HG03469 (cell line): Measurements from ENCODE around the gene EIF3D.
"Not testable (repeated sequence)": the region's sequence is repeated elsewhere in the genome, so short reads cannot be mapped to it uniquely, and the experiment has no call there.

Source experiments
- ATAC-seq: cut with Tn5 transposase; IDR thresholded peaks from one replicate; pipeline ENCODE4 v1.9.1; 2021; ENCODE audit warnings: mild to moderate bottlenecking, moderate library complexity, moderate number of reproducible peaks; ENCODE audit not compliant: unreplicated experiment

Gene EIF3D

DNA sequence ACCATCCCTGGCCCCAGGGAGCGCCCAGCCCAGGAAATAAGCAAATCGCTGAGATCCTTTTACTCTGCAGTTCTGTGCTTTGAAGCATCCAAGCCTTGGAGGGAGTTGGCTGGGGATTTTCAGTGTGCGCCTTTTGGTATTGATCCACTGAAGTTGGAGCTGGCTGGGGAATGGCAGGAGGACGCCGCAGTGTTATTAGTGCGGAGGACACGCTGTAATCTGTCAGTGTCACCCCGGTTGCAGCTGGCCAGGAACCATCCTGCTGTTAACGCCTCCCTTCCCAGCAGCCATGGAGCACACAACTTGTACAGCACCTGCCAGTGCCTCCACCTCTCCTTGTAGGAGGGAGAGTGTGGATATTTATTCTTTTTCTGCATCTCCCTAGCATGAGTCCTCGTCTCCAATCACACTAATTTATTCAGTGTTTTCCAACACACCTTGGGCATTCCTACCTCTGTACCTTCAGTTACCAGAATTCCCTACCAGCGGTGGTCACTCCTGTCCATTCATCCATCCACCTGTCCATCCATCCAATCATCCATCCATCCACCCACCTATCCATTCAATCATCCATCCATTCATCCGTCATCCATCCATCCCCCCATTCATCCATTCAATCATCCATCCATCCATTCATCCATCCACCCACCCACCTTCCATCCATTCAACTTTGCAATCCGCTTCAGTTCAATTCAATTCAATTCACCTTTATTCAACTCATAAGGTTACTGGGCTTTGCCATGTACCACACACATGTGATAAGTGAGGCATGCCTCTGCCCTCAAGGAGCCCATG is 21.9 kb upstream of the EIF3D start:
- no peak for ATAC-seq

DNA sequence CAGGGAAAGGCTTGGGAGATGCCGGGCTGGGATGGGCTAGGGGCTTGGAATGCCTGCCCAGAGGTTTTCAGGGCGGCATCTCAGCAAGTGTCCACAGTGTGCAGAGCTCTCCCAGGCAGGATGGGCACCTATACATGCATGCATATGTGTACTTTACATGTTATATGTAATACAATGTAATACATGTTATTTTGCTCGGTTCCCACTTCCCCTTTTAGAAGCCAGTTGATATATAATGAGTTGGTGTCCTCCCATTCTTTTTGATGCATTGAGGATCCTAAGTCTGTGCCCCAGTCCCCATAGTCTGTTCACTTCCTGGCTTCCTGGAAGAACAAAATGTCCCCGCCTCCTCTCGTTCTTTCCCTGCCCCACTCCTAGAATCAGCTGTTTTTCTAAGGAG is 20.1 kb upstream of the EIF3D start:
- ATAC-seq: no peak

GRCh38 chr22:36548606-36549005 is 19.6 kb upstream of the EIF3D start:
- ATAC-seq: no peak

DNA sequence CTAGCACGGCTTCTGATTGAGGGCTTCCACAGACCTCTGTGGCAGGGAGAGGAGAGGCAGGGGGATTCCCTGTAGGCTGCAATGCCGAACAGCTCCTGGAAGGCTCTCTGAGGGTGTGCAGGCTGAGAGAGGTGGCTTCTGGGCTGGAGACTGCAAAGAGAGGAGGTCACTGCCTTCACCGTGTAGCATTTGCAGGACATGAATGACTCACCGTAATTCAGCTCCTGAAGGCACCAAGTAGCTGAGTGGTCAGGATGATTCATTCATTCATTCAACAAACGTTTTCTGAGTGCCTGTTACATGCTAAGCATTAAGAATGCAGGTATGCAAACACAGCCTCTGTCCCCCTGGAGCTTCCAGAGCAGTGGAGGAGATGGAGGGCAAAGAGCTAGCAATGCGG is 18.0 kb upstream of the EIF3D start:
- ATAC-seq: no peak

DNA sequence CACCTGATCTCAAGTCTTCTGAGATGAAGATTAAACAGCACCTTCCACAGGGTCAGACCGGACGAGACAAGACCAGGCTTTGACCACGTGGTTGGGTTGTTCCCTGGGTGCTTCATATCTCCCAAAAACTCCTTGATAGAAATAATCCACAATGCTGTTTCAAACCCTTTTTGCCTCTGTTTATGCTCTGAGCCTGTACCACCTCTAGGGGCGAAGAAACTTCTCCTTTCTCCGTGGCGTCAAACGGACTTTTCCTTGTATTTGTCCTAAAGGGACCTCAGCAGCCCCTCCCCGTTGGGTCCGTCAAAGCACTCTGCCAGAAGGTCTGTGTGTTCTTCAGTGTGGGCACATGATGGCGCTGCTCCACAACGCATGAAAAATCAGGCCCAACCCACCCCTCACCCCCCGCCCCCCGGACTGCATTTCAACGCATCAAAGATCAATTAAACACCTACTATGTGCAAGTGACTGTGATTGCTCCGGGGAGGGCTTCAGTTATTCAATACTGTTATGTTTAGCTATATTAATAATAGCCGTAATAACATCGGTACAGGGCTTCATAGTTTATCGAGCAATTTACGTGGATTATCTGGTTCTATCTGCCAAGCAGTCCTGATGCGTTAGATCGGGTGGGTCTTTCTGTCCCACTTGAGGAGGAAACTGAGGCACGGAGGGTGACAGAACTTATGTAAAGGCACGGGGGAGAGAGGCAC is 17.3 kb upstream of the EIF3D start:
- no peak for ATAC-seq

DNA sequence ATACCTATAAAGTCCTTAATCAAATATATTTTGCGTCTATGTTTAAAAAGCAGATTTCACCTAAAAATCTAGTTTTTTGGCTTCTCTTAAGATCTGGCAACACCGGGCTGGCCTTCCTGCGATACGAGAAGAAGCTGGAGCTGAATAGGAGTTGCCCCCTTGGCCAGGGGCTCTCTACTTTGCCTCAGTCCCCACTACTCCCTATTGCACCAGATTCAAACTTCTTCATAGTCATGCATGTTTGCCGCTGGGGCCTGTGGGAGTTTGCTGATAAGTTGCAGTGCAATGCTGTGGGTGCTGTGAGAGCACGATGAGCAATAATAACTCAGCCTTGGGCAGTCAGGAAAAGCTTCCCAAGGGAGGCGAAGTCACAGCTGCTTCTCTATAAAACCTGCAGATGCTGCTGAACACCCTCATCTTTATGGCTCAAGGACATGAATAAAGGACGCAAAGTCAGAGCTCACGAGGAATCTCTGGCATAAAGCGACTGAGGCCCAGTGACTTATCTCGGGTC is 15.2 kb upstream of the EIF3D start:
- ATAC-seq: no peak

- ATAC-seq: no peak
Measured at GRCh38 chr22:36541831-36542411, 13.0 kb upstream of the EIF3D start.

GRCh38 chr22:36540867-36541642 is 12.1 kb upstream of the EIF3D start:
- no peak for ATAC-seq

GRCh38 chr22:36538529-36538928 is 9.6 kb upstream of the EIF3D start:
- no peak for ATAC-seq

- no peak for ATAC-seq
Measured at GRCh38 chr22:36536717-36537116, 7.8 kb upstream of the EIF3D start.

- not testable (repeated sequence) for ATAC-seq
Measured at GRCh38 chr22:36533320-36533719, 4.4 kb upstream of the EIF3D start.

DNA sequence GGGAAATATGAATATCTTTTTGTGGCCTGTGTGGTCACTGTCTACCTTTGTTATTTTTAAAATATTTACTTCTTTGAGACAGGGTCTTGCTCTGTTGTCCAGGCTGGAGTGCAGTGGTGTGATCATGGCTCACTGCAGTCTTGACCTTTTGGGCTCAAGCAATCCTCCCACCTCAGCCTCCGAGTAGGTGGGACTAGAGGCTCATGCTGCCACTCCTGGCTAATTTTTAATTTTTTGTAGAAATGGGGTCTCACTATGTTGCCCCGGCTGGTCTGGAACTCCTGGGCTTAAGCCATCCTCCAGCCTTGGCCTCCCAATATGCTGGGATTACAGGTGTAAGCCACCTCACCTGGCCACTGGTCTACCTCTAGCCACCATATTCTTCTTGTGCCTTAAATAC is 3.5 kb upstream of the EIF3D start:
- ATAC-seq: no peak

DNA sequence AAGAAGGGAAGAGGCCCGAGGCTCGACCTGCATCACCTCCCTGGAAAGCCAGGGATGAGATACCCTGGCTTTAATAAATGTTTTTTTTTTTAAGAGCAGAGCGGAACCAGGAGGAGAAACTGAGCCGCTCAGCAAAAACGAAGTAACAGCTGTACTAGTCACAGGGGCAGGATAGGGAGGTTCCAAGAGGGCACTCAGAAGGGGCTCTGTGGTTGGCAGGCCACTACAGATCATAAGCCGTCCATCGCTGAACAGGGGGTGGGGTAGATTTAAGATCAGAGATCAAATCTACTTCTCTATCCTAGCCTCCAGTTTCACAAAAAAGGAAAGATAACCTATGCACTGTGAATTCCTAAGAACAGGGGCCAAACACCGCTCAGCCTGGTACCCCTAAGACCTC is 625 bp downstream of the EIF3D start:
- no peak for ATAC-seq

GRCh38 chr22:36522662-36523061 is 6.3 kb downstream of the EIF3D start:
- ATAC-seq: no peak

- no peak for ATAC-seq
Measured at GRCh38 chr22:36520423-36520822, 8.5 kb downstream of the EIF3D start.

DNA sequence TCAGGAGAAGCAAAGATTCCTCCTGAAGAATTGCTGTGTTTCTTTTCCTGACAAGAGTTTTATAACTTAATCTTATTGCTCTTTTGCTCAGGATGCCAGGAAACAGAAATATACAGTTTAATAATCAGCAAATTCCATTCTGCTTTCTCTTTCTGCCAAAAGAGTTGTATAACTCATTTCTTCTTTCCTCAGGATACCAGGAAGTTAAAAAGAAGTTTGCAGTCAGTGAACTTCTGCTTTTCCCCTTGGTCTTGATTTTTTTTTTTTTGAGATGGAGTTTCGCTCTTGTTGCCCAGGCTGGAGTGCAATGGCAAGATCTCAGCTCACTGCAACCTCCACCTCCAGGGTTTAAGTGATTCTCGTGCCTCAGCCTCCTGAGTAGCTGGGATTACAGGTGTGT is 9.1 kb downstream of the EIF3D start:
- not testable (repeated sequence) for ATAC-seq

DNA sequence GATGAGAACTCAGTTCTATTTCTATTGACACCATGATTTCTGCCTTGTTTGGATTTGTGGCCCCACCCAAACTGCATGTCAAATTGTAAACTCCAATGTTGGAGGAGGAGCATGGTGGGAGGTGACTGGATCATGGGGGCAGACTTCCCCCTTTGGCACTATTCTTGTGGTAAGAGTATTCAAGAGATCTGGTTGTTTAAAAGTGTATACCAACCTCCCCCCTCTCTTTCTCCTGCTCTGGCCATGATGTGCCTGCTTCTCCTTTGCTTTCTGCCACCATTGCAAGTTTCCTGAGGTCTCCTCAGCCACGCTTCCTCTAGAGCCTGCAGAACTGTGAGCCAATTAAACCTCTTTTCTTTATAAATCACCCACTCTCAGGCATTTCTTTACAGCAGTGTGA is 14.2 kb downstream of the EIF3D start:
- no peak for ATAC-seq

DNA sequence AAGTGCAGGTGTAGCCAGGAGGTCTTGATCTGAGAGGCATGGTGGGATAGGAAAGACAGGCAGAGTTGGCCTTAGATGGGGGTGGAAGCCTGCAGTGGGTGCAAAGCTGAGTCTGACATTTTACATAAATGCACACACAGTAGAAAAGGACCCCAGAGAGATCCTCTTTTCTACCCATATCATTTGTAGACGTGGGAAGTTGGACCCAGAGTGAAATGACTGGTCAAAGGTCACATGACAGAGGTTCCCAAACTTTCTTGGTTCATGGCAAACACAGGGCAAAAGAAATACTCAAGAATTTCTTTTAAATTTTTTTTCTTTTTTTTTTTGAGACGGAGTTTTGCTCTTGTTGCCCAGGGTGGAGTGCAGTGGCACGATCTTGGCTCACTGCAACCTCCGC is 16.0 kb downstream of the EIF3D start:
- no peak for ATAC-seq

DNA sequence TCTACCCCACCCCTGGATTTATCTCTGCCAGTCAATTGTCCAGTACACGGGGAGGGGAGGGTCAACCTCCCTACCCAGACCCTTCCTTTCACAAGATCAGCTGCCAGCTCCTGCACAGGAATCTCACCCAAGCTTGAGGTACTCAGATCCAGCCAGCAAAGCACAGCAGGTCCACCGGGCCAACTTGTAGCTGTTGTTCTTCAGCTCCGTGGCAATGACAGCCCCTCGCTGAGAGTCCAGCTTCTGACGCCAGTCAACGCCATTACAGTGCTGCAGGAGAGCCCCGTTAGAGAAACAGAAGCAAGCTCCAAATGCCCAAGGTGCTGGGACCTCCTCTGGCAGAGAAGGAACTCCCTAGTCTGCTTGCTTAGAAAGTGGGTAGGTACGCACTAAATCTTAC is 16.6 kb downstream of the EIF3D start:
- ATAC-seq: no peak

DNA sequence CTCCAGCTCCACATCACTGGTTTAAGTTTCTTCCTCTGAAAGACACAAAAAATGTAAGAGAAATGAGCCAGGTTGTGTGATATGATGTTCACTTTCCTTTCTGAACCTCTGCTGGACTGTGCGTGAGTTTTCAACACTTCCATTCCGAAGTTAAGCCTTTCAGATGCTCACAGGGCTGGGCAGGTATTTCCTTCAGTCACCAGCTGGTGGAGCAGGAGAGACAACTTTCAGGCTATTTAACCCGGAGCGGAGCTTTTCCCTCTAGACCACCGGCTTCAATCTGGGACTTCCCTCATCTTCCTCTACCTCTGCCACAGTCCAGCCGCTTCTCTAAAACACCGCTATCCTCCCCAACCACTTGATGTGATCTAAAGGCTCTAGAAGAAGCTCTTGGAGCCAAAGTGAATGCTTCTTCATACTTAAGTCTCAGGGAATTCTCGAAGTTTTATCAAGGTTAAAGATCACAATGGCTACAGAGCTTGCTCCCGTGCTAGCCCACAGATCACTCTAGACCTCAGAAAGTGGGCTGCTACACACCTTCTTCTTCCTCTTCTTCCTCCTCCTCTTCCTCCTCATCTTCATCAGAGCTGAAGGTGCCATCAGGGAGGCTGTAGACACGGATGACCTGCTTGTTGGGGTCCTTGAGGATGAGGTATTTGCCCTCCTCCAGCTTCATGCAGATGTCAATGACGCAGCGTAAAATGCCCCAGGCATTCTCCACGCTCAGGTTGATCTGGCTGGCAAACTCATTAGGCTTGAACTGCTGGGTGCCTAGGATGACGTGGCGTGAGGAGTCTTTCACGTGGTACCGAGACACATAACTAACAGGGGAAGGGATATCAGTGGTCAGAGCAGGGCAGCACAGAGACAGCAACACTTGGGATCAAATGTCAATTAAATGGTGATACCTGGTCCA is 17.7 kb downstream of the EIF3D start:
- no peak for ATAC-seq
